ENCODE results near the gene C16orf46.
A peak's percentile ranks its signal among the peaks of the same experiment; 100 is the strongest.

Gene C16orf46

DNA sequence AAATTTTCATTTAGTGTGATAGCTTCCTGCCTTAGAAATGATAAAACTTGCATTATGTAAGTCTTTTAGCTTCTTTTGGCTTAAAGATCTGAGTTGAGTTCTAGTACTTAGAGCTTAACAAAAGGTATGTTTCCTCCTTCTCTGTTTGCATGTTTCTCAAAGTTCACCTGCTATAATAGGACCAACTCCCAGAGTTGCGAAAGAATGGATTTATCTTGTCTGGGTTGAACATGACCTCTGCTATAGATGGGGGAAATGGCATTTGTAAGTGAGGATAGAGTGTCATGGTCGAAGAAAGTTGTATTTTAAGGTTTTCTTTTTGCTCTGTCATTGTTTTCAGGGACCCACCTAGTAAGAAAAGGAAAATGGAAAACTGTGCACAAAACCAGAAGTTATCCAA, 34.2 kb downstream of the C16orf46 start:
- H3K4me3 ChIP-seq (ENCODE audit: control insufficient read depth, low read depth, low read length), result no peak overlapping the region
- DNase-seq (ENCODE audit: low read depth), result no peak
- TF ChIP-seq, protein P1, sequence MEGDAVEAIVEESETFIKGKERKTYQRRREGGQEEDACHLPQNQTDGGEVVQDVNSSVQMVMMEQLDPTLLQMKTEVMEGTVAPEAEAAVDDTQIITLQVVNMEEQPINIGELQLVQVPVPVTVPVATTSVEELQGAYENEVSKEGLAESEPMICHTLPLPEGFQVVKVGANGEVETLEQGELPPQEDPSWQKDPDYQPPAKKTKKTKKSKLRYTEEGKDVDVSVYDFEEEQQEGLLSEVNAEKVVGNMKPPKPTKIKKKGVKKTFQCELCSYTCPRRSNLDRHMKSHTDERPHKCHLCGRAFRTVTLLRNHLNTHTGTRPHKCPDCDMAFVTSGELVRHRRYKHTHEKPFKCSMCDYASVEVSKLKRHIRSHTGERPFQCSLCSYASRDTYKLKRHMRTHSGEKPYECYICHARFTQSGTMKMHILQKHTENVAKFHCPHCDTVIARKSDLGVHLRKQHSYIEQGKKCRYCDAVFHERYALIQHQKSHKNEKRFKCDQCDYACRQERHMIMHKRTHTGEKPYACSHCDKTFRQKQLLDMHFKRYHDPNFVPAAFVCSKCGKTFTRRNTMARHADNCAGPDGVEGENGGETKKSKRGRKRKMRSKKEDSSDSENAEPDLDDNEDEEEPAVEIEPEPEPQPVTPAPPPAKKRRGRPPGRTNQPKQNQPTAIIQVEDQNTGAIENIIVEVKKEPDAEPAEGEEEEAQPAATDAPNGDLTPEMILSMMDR (IDR thresholded peaks at IDR 0.05; ENCODE audit: control insufficient read depth, insufficient read depth, low read depth, low read length, missing control alignments), result no peak

DNA sequence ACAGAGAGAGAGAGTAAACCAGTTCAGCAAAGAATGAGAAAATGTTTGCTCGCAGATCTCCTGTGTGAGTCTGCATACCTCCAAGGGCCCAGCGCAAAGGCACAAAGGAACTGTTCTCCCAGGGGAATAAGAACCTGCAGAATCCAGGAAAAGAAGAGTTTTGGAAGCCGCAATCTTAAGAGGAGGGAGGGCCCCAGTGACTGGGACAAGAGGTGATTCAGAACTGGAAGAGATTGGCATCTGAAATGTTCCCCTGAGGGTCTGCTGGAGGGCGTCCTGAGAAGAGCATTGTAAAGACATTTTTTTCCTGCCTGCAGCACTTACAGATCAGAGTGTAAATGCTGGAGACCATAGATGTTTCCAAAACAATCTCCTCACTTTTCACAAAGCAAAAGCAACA, 35.3 kb downstream of the C16orf46 start:
- TF ChIP-seq, protein P1 (IDR thresholded peaks at IDR 0.05; ENCODE audit: control insufficient read depth, insufficient read depth, low read depth, low read length, missing control alignments), result no peak
- H3K4me3 ChIP-seq (ENCODE audit: control insufficient read depth, low read depth, low read length), result no peak overlapping the region
- DNase-seq (ENCODE audit: low read depth), result no peak

DNA sequence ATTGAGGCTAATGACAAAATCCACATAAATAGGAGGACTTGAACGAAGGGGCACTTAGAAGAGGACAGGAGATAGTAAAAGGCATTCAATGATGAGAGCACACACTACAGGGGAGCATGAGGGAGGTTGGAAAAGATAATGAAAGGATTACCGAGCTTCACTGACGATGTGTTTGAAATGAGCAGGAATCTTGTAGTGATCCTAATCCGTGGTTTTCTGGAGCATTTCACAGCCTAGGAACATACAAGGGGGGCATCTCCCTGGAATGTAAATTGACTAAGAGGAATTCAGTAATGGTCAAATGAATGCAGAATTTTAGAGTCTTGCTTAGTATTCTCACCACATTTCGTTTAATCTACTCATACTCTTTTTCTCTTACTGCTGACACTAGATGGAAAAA, 36.2 kb downstream of the C16orf46 start:
- no peak for DNase-seq (ENCODE audit: low read depth)
- no peak overlapping the region for H3K4me3 ChIP-seq (ENCODE audit: control insufficient read depth, low read depth, low read length)
- TF ChIP-seq, protein P1 (IDR thresholded peaks at IDR 0.05; ENCODE audit: control insufficient read depth, insufficient read depth, low read depth, low read length, missing control alignments), result no peak

DNA sequence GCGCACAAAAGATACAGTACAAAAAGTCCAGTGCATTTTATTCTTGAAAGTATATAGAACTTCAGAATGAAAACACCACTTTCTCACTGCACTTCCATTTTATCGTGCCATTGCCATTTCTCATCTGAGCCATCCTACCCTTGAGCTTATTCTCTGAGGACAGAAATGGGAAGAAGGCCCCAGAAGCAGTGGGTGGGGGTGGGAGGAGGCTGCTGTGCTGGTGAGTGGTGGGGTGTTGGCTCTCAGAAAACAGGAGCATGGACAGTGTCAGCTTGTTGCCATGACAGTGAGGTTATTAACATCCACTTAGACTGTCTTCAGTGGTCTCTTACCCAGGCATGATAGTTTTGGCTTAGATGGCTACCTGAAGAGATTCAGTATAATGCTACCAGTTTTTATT, 36.9 kb downstream of the C16orf46 start:
- H3K4me3 ChIP-seq (ENCODE audit: control insufficient read depth, low read depth, low read length), result no peak overlapping the region
- no peak for DNase-seq (ENCODE audit: low read depth)
- TF ChIP-seq, protein P1 (IDR thresholded peaks at IDR 0.05; ENCODE audit: control insufficient read depth, insufficient read depth, low read depth, low read length, missing control alignments), result no peak

DNA sequence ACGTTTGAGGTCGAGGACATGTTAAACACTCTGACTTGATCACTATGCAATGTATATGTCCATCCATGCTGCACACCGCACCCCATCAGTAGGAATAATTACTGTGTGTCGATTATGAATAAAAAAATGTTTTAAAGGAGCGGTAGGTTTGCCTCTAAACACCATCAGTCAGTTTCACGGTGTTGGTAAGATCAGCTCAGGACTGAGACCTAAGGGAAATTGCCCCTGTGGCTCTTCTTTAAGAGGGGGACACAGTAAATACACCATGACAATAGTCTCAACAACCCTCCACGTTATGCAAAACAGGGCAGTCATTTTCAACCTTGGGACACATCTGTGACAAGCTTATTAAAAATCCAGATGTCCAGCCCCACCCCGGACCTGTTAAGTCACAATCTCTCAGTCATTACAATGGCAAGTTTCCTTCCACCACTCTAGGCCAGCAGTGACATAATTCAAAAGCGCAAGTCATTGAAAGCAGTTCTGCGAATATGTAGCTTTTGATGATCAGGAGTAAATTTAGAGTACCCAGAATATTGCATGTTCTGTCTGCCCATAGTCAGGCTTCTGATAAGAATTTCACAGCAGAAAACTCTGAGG, 40.2 kb downstream of the C16orf46 start:
- TF ChIP-seq, protein P1 (IDR thresholded peaks at IDR 0.05; ENCODE audit: control insufficient read depth, insufficient read depth, low read depth, low read length, missing control alignments), result no peak
- DNase-seq (ENCODE audit: low read depth), result no peak

DNA sequence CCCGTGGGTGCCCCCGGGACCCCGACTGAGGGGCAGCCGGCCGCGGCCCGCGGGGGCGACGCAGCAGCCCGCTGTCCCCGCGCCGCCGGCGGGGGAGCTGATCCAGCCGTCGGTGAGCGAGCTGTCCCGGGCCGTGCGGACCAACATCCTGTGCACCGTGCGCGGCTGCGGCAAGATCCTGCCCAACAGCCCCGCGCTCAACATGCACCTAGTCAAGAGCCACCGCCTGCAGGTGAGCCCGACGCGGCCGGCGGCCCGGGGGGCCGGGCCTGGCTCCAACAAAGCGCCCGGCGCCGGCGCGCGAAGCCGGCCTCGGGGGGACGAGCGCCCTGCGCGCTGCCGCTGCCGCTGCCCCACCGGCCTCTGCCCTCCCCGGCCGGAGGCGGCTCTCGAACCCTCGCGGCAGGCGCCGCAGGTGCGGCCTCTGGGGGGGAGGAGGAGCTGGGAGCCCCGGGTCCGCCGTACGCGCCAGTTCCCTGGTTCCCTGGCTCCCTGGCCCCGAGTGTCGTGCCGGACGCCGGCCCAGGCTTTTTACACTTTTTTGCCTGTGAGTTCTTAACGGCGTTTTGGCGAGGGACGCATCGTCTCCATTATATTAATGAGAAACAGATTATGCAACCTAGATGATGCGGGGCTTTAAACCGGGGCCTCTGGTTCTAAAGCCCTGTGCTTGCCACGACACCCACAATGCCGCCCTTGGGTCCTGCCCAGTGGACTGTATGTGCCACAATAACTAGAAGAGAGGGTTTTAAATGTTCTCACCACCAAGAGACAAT, 40.9 kb downstream of the C16orf46 start:
- no peak for DNase-seq (ENCODE audit: low read depth)
- TF ChIP-seq, protein P1 (IDR thresholded peaks at IDR 0.05; ENCODE audit: control insufficient read depth, insufficient read depth, low read depth, low read length, missing control alignments), result no peak
- peak overlapping the region; percentile 72 for H3K4me3 ChIP-seq (ENCODE audit: control insufficient read depth, low read depth, low read length)

More for the DNA sequence above, 40.2 kb downstream of the C16orf46 start:
- peak overlapping the region; percentile 72 for H3K4me3 ChIP-seq (ENCODE audit: control insufficient read depth, low read depth, low read length)
